Endothelial cell of umbilical vein (primary cell): ENCODE results near the gene ASB13.

Experiments used
- CTCF ChIP-seq, 2 donors: IDR thresholded peaks; 1 replicate in 1 of 2; 2 replicates in 1 of 2; pipeline ENCODE4 v1.5.1; 2011; ENCODE audit warnings: low read length in 2 of 2, mild to moderate bottlenecking in 2 of 2, moderate library complexity in 2 of 2, control low read depth in 1 of 2, inconsistent platforms in 1 of 2, low read depth in 1 of 2; ENCODE audit not compliant: insufficient read depth in 1 of 2; ENCODE audit errors: extremely low read depth in 1 of 2
- POLR2A ChIP-seq: IDR thresholded peaks from 2 replicates; pipeline ENCODE4 v1.6.1; 2012; ENCODE audit warnings: low read depth, mild to moderate bottlenecking, control low read depth, low read length
- POLR2AphosphoS5 ChIP-seq: IDR thresholded peaks from 2 replicates; pipeline ENCODE4 v1.6.1; 2012; ENCODE audit warnings: low read depth, mild to moderate bottlenecking, control low read depth, low read length, moderate library complexity; ENCODE audit not compliant: insufficient read depth

DNA sequence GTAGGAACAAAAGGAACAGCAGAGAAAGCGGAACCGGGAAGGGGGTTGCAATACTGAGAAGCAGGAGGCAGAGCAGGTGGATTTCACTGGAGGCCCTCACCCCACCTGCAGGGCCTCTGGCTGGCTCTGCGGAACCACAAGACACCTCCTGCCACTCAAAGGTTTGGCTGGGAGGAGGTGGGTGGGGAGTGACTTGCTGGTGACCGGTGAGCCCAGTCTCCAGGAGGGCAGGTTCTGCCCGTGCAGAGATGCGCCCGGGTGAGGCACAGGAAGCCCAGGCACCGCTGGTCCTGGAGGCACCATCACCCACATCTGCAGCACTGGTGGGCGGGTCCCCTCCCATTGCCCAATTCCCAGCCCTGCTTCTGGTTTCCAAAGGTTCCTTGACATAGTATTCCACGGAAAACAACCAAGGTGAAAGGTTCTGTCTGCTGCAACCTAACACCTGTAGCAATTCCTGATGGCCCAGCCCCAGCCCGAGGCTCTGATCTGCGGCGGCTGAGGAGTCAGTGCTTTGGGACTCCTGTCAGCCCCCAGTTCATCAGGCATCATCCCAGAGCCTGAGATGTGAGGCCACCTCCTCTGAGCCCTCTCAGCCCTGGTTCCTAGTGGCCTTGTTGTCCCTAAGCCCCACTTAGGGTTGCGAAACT is 77.3 kb downstream of the ASB13 start:
- TF ChIP-seq CTCF (IDR thresholded peaks at IDR 0.05; ENCODE audit: extremely low read depth in 1 of 2, insufficient read depth in 1 of 2, low read depth in 1 of 2, low read length in 2 of 2), result no peak
- no peak for TF ChIP-seq POLR2A
- no peak for TF ChIP-seq POLR2AphosphoS5
